ENCODE measurements around the gene AP2A2.

DNA sequence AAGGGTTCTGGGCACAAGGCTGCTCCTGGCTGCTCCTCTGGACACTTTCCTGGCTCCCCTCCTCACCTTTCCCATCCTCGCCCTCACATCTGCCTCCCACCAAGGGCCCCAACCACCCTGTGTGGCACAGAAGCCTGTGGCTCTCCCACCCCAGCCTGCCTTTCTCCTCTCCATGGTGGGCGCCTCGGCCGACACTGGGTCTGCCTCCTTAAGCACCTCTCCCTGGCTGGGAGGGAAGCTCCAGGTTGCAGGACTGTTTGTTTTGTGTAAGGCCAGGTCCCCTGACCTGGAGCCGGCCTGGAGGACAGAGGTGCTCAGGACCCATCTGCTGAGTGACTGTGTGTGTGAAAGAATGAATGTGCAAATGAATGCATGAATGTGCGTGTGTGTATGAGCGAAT, 96.7 kb downstream of the AP2A2 start:
- TF ChIP-seq, protein P1, sequence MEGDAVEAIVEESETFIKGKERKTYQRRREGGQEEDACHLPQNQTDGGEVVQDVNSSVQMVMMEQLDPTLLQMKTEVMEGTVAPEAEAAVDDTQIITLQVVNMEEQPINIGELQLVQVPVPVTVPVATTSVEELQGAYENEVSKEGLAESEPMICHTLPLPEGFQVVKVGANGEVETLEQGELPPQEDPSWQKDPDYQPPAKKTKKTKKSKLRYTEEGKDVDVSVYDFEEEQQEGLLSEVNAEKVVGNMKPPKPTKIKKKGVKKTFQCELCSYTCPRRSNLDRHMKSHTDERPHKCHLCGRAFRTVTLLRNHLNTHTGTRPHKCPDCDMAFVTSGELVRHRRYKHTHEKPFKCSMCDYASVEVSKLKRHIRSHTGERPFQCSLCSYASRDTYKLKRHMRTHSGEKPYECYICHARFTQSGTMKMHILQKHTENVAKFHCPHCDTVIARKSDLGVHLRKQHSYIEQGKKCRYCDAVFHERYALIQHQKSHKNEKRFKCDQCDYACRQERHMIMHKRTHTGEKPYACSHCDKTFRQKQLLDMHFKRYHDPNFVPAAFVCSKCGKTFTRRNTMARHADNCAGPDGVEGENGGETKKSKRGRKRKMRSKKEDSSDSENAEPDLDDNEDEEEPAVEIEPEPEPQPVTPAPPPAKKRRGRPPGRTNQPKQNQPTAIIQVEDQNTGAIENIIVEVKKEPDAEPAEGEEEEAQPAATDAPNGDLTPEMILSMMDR (IDR thresholded peaks at IDR 0.05; ENCODE audit: low read depth, low read length, poor library complexity, severe bottlenecking): no peak
- no peak for TF ChIP-seq EZH2phosphoT487 (IDR thresholded peaks at IDR 0.05; ENCODE audit: borderline replicate concordance, low read length)
